Endothelial cell of umbilical vein (primary cell): ENCODE results near the gene RFPL1. TPM values are rescaled to one million over a fixed set of nuclear protein-coding genes. Genes with fewer than 3 reads are reported as not detected.
A peak's percentile ranks its signal among the peaks of the same experiment; 100 is the strongest.

ENCODE experiments used
- BruUV-seq: library from RNA; stranded (reverse); fragments of 400-500 nt; replicated peaks from 2 replicates; lab custom pipeline; 2021; lab: Mats Ljungman, UMichigan
- CTCF ChIA-PET: fragments of 300-600, 350-600 bp; sonication (Branson Sonifier 250); formaldehyde crosslinking; loops from one replicate; lab custom pipeline; 2021; ENCODE audit warnings: antibody characterized with exemption, inconsistent platforms; lab: Charles Lee
- POLR2A ChIA-PET: fragments of 300-600, 350-600 bp; sonication (Branson Sonifier 250); formaldehyde crosslinking; loops from one replicate; lab custom pipeline; 2021; ENCODE audit warnings: antibody characterized with exemption, inconsistent platforms; lab: Charles Lee
- DNase-seq: peaks from one replicate; pipeline ENCODE4 v3.0.0-alpha.2; 2011; ENCODE audit warnings: low read depth, low spot score
- FAIRE-seq: peaks from 2 replicates; lab custom pipeline; 2011; peaks lifted over from hg19 to GRCh38; lab: Jason Lieb, UNC
- H2AFZ ChIP-seq: 2 replicates; pipeline ENCODE4 v1.6.0; 2012; ENCODE audit warnings: low read depth, low read length, control low read depth, inconsistent platforms
- H3K27ac ChIP-seq: 2 replicates; pipeline ENCODE4 v1.5.1; 2011; ENCODE audit warnings: low read depth, mild to moderate bottlenecking, control low read depth, low read length, moderate library complexity; ENCODE audit not compliant: insufficient read depth
- H3K27me3 ChIP-seq, 2 experiments: 2 replicates each; pipeline versions ENCODE4 v1.6.0 to v1.6.1; 2011; ENCODE audit warnings: low read length in 2 of 2, mixed read lengths in 1 of 2; ENCODE audit not compliant: control insufficient read depth in 2 of 2, insufficient read depth in 2 of 2
- H3K36me3 ChIP-seq, 2 experiments: 2 replicates in 1 of 2; 3 replicates in 1 of 2; pipeline ENCODE4 v1.5.1; 2011; ENCODE audit warnings: low read length in 2 of 2, mild to moderate bottlenecking in 1 of 2, moderate library complexity in 1 of 2; ENCODE audit not compliant: control insufficient read depth in 2 of 2, insufficient read depth in 2 of 2; ENCODE audit errors: extremely low read depth in 1 of 2
- H3K4me1 ChIP-seq: 3 replicates; pipeline ENCODE4 v1.5.1; 2011; ENCODE audit warnings: mild to moderate bottlenecking, low read length; ENCODE audit not compliant: control insufficient read depth, insufficient read depth; ENCODE audit errors: extremely low read depth
- H3K4me2 ChIP-seq: 2 replicates; pipeline ENCODE4 v1.6.1; 2011; ENCODE audit warnings: low read length, control low read depth, mixed read lengths; ENCODE audit not compliant: insufficient read depth
- H3K4me3 ChIP-seq, 3 experiments: fragments of 200-600 bp in 1 of 3; sonication (generic), shearing (Covaris generic) in 1 of 3; replicated peaks in 1 of 3; 2 replicates each; pipeline ENCODE4 v1.5.1; 2011 to 2016; ENCODE audit warnings: control low read depth in 3 of 3, low read length in 3 of 3, mild to moderate bottlenecking in 2 of 3, inconsistent platforms in 1 of 3, low read depth in 1 of 3, moderate library complexity in 1 of 3; ENCODE audit not compliant: insufficient read depth in 1 of 3
- H3K79me2 ChIP-seq: 2 replicates; pipeline ENCODE4 v1.6.0; 2012; ENCODE audit warnings: low read length, inconsistent platforms; ENCODE audit not compliant: control insufficient read depth, insufficient read depth
- H3K9ac ChIP-seq: replicated peaks from 2 replicates; pipeline ENCODE3; 2011; ENCODE audit warnings: low read length, control low read depth; ENCODE audit not compliant: insufficient read depth; ENCODE audit errors: extremely low read depth
- H3K9me1 ChIP-seq: replicated peaks from 3 replicates; pipeline ENCODE4 v1.6.0; 2011; ENCODE audit warnings: mild to moderate bottlenecking, low read length; ENCODE audit not compliant: control insufficient read depth, insufficient read depth; ENCODE audit errors: extremely low read depth
- H3K9me3 ChIP-seq: replicated peaks from 2 replicates; pipeline ENCODE4 v1.5.1; 2012; ENCODE audit warnings: low read length, inconsistent platforms; ENCODE audit not compliant: control insufficient read depth, insufficient read depth
- H4K20me1 ChIP-seq: replicated peaks from 2 replicates; pipeline ENCODE3; 2011; ENCODE audit warnings: mild to moderate bottlenecking, low read length; ENCODE audit not compliant: control insufficient read depth, insufficient read depth; ENCODE audit errors: extremely low read depth
- EZH2 ChIP-seq: IDR thresholded peaks from 2 replicates; pipeline ENCODE4 v1.6.1; 2012; ENCODE audit warnings: borderline replicate concordance, low read depth, mild to moderate bottlenecking, moderate library complexity, low read length, inconsistent platforms; ENCODE audit not compliant: severe bottlenecking
- FOS ChIP-seq: IDR thresholded peaks from 2 replicates; pipeline ENCODE4 v1.6.1; 2011; ENCODE audit warnings: mild to moderate bottlenecking, low read length, moderate library complexity, borderline replicate concordance; ENCODE audit not compliant: insufficient read depth
- GATA2 ChIP-seq: IDR thresholded peaks from 2 replicates; pipeline ENCODE4 v1.7.0; 2011; ENCODE audit warnings: low read depth, mild to moderate bottlenecking, moderate library complexity, mixed read lengths, low read length; ENCODE audit not compliant: insufficient read length, insufficient read depth
- JUN ChIP-seq: IDR thresholded peaks from 2 replicates; pipeline ENCODE4 v1.6.1; 2011; ENCODE audit warnings: borderline replicate concordance, low read depth; ENCODE audit not compliant: insufficient read length, insufficient read depth
- MAX ChIP-seq: IDR thresholded peaks from 2 replicates; pipeline ENCODE4 v1.6.1; 2011; ENCODE audit not compliant: insufficient read depth, insufficient read length
- MYC ChIP-seq: IDR thresholded peaks from one replicate; pipeline ENCODE4 v1.6.1; 2011; ENCODE audit warnings: mild to moderate bottlenecking, low read depth, low read length
- POLR2AphosphoS5 ChIP-seq: IDR thresholded peaks from 2 replicates; pipeline ENCODE4 v1.6.1; 2012; ENCODE audit warnings: low read depth, mild to moderate bottlenecking, control low read depth, low read length, moderate library complexity; ENCODE audit not compliant: insufficient read depth
- dilution Hi-C: fragments of 300-500 bp; cut with MboI; formaldehyde crosslinking; loops from one replicate; pipeline ENCODE4 v1.15.0; 2019; ENCODE audit warnings: low sequenced_read_pairs; ENCODE audit not compliant: extremely low pct_ligation_motif_present
- intact Hi-C: fragments of 100-400 bp; cut with micrococcal nuclease; formaldehyde crosslinking; loops from one replicate; pipeline ENCODE4 v1.10.0; 2022
- polyA plus RNA-seq, 4 experiments: library from polyadenylated mRNA; depleted of rRNA in 3 of 4; stranded (reverse) in 3 of 4; unstranded in 1 of 4; fragments of >200 nt; gene quantifications; 2 replicates each; pipeline versions ENCODE4 v1.2.1 to v1.2.3, GENCODE V29; 2011 to 2012; ENCODE audit warnings: missing spikeins in 1 of 4
- total RNA-seq: library from RNA; stranded (reverse); gene quantifications from 2 replicates; pipeline ENCODE4 v1.2.3, GENCODE V29; 2021
- TF ChIP-seq, protein P1 (sequence below), 2 donors: IDR thresholded peaks; 1 replicate in 1 of 2; 2 replicates in 1 of 2; pipeline ENCODE4 v1.5.1; 2011; ENCODE audit warnings: low read length in 2 of 2, mild to moderate bottlenecking in 2 of 2, moderate library complexity in 2 of 2, control low read depth in 1 of 2, inconsistent platforms in 1 of 2, low read depth in 1 of 2; ENCODE audit not compliant: insufficient read depth in 1 of 2; ENCODE audit errors: extremely low read depth in 1 of 2

RFPL1 gene
- total and polyA plus RNA-seq, 2 donors (not counting 3 experiments of a cell fraction or from before 2014, with no cell fraction given): not detected

GRCh38 chr22:29478326-29479276, 40.2 kb downstream of the RFPL1 start:
- POLR2A ChIA-PET: no interaction called here
- no TSS peak for BruUV-seq
- H3K27me3 ChIP-seq: peaks cover 48% of the 10 kb centered on the region in 2 experiments

More at GRCh38 chr22:29478326-29479276, 40.2 kb downstream of the RFPL1 start:
- H3K79me2 ChIP-seq: no peaks in the 10 kb centered on the region
- H4K20me1 ChIP-seq: no peaks in the 10 kb centered on the region
- H3K9me1 ChIP-seq: no peaks in the 10 kb centered on the region
- H3K4me1 ChIP-seq: peaks cover 5% of the 10 kb centered on the region
- no peaks in the 10 kb centered on the region for H3K36me3 ChIP-seq
- no peak overlapping the region for H2AFZ ChIP-seq
- no peak overlapping the region for H3K27ac ChIP-seq
- intact Hi-C loops: loop anchor here (10.0 kb wide), 1 partner anchor 236 kb away; no protein-coding TSS in a partner anchor
- CTCF ChIA-PET: no interaction called here
- dilution Hi-C loops: no loop called here
- no peak for FAIRE-seq
- H3K4me3 ChIP-seq: no peak overlapping the region
- H3K9me3 ChIP-seq: no peaks in the 10 kb centered on the region
- peak; percentile 14 for DNase-seq
- no peak overlapping the region for H3K9ac ChIP-seq
- no peak overlapping the region for H3K4me2 ChIP-seq
- no peak for TF ChIP-seq FOS
- peak; percentile 8 for TF ChIP-seq EZH2
- TF ChIP-seq GATA2: no peak
- no peak for TF ChIP-seq MAX
- TF ChIP-seq MYC: no peak
- TF ChIP-seq POLR2AphosphoS5: no peak
- TF ChIP-seq, protein P1, sequence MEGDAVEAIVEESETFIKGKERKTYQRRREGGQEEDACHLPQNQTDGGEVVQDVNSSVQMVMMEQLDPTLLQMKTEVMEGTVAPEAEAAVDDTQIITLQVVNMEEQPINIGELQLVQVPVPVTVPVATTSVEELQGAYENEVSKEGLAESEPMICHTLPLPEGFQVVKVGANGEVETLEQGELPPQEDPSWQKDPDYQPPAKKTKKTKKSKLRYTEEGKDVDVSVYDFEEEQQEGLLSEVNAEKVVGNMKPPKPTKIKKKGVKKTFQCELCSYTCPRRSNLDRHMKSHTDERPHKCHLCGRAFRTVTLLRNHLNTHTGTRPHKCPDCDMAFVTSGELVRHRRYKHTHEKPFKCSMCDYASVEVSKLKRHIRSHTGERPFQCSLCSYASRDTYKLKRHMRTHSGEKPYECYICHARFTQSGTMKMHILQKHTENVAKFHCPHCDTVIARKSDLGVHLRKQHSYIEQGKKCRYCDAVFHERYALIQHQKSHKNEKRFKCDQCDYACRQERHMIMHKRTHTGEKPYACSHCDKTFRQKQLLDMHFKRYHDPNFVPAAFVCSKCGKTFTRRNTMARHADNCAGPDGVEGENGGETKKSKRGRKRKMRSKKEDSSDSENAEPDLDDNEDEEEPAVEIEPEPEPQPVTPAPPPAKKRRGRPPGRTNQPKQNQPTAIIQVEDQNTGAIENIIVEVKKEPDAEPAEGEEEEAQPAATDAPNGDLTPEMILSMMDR (IDR thresholded peaks at IDR 0.05; ENCODE audit: extremely low read depth in 1 of 2, insufficient read depth in 1 of 2, low read depth in 1 of 2, low read length in 2 of 2): no peak
- no peak for TF ChIP-seq JUN
